ENCODE data around the gene PHLDB2. TPM values are rescaled to one million over a fixed set of nuclear protein-coding genes. Genes with fewer than 3 reads are reported as not detected.

PHLDB2 gene
- total RNA-seq, 4 donors from 2014 or later: 56.9 to 108 (median 68.7) TPM

- H3K4me1 ChIP-seq: peaks cover 4 to 12% of the 10 kb centered on the region in 2 donors
- H3K4me3 ChIP-seq: no peak overlapping the region
- H3K27ac ChIP-seq: no peak overlapping the region
- intact Hi-C loops (cut with DNase I; ENCODE audit: low total_unique reads): no loop called here
- no peaks in the 10 kb centered on the region for H3K36me3 ChIP-seq
- DNase-seq: no peak
- no peaks in the 10 kb centered on the region for H3K9me3 ChIP-seq
- H3K27me3 ChIP-seq: no peaks in the 10 kb centered on the region
- TF ChIP-seq CTCF (IDR thresholded peaks at IDR 0.05) (no peak), POLR2A (IDR thresholded peaks at IDR 0.05) (no peak)
Observed at GRCh38 chr3:111913163-111913763, 54.2 kb downstream of the PHLDB2 start.

- no peak overlapping the region for H3K27ac ChIP-seq
- H3K9me3 ChIP-seq: no peaks in the 10 kb centered on the region
- no peaks in the 10 kb centered on the region for H3K36me3 ChIP-seq
- H3K4me3 ChIP-seq: no peak overlapping the region
- no peak for TF ChIP-seq CTCF (IDR thresholded peaks at IDR 0.05)
- TF ChIP-seq POLR2A (IDR thresholded peaks at IDR 0.05): no peak
- H3K27me3 ChIP-seq: no peaks in the 10 kb centered on the region
- peaks cover 4 to 5% of the 10 kb centered on the region in 2 donors for H3K4me1 ChIP-seq
- no peak for DNase-seq
- intact Hi-C loops (cut with DNase I; ENCODE audit: low total_unique reads): no loop called here
Observed at GRCh38 chr3:111915905-111916304, 56.8 kb downstream of the PHLDB2 start.

- no peak for DNase-seq
- intact Hi-C loops (cut with DNase I; ENCODE audit: low total_unique reads): no loop called here
- no peaks in the 10 kb centered on the region for H3K9me3 ChIP-seq
- H3K36me3 ChIP-seq: no peaks in the 10 kb centered on the region
- H3K27me3 ChIP-seq: no peaks in the 10 kb centered on the region
- no peak overlapping the region for H3K27ac ChIP-seq
- TF ChIP-seq CTCF (IDR thresholded peaks at IDR 0.05): no peak
- no peak for TF ChIP-seq POLR2A (IDR thresholded peaks at IDR 0.05)
- H3K4me3 ChIP-seq: no peak overlapping the region
- peaks cover 0 to 4% of the 10 kb centered on the region in 2 donors for H3K4me1 ChIP-seq
Observed at GRCh38 chr3:111917300-111917699, 58.2 kb downstream of the PHLDB2 start.

- H3K4me3 ChIP-seq: no peak overlapping the region
- H3K27me3 ChIP-seq: no peaks in the 10 kb centered on the region
- H3K27ac ChIP-seq: no peak overlapping the region
- TF ChIP-seq CTCF (IDR thresholded peaks at IDR 0.05): no peak
- TF ChIP-seq POLR2A (IDR thresholded peaks at IDR 0.05): no peak
- H3K36me3 ChIP-seq: no peaks in the 10 kb centered on the region
- DNase-seq: no peak
- H3K4me1 ChIP-seq: peaks cover 0 to 4% of the 10 kb centered on the region in 2 donors
- intact Hi-C loops (cut with DNase I; ENCODE audit: low total_unique reads): no loop called here
- no peaks in the 10 kb centered on the region for H3K9me3 ChIP-seq
Observed at GRCh38 chr3:111919370-111920065, 60.5 kb downstream of the PHLDB2 start.

- intact Hi-C loops (cut with DNase I; ENCODE audit: low total_unique reads): no loop called here
- Histone ChIP-seq H3K27ac (no peak overlapping the region), H3K36me3 (no peaks in the 10 kb centered on the region), H3K9me3 (no peaks in the 10 kb centered on the region), H3K4me1 (no peaks in the 10 kb centered on the region), H3K27me3 (no peaks in the 10 kb centered on the region), H3K4me3 (no peak overlapping the region)
- no peak for TF ChIP-seq POLR2A (IDR thresholded peaks at IDR 0.05)
- TF ChIP-seq CTCF (IDR thresholded peaks at IDR 0.05): no peak
- no peak for DNase-seq
Observed at GRCh38 chr3:111921181-111921580, 62.1 kb downstream of the PHLDB2 start.

All from uterus (tissue), 4 donors.